Esophagus muscularis mucosa (tissue), 4 donors: ENCODE data around the gene JAK2. TPM values are rescaled to one million over a fixed set of nuclear protein-coding genes. Genes with fewer than 3 reads are reported as not detected.

Experiments used
- DNase-seq: peaks from one replicate; pipeline ENCODE4 v3.0.0-alpha.2; 2017; ENCODE audit errors: extremely low spot score
- H3K27ac ChIP-seq, 4 donors: fragments of 200-600 bp; sonication (generic); replicated peaks in 1 of 4; 1 replicate in 3 of 4; 2 replicates in 1 of 4; pipeline ENCODE4 v1.5.1; 2016 to 2019; ENCODE audit warnings: mild to moderate bottlenecking in 1 of 4
- H3K27me3 ChIP-seq, 4 donors: fragments of 200-600 bp; sonication (generic); one replicate each; pipeline versions ENCODE4 v1.5.1 to v1.6.0; 2016 to 2019
- H3K36me3 ChIP-seq, 4 donors: fragments of 200-600 bp; sonication (generic); one replicate each; pipeline ENCODE4 v1.5.1; 2016 to 2019
- H3K4me1 ChIP-seq, 4 donors: fragments of 200-600 bp; sonication (generic); one replicate each; pipeline ENCODE4 v1.5.1; 2016 to 2019
- H3K4me3 ChIP-seq, 4 donors: fragments of 200-600 bp; sonication (generic); 1 replicate in 2 of 4; 2 replicates in 2 of 4; pipeline ENCODE4 v1.5.1; 2016 to 2019; ENCODE audit warnings: mild to moderate bottlenecking in 4 of 4, moderate library complexity in 1 of 4
- H3K9me3 ChIP-seq, 4 donors: fragments of 200-600 bp; sonication (generic); 1 replicate in 3 of 4; 2 replicates in 1 of 4; pipeline ENCODE4 v1.5.1; 2016 to 2019
- CTCF ChIP-seq, 3 experiments: fragments of 200-600 bp in 2 of 3; fragments of 450-650 bp in 1 of 3; sonication (generic) in 2 of 3; IDR thresholded peaks; one replicate each; pipeline ENCODE4 v1.5.1; 2017 to 2019; ENCODE audit warnings: antibody characterized with exemption in 3 of 3, mild to moderate bottlenecking in 2 of 3, moderate library complexity in 1 of 3
- EP300 ChIP-seq: sonication (generic); formaldehyde crosslinking; IDR thresholded peaks from one replicate; pipeline ENCODE4 v1.6.1; 2017; ENCODE audit warnings: antibody characterized with exemption
- POLR2A ChIP-seq: fragments of 450-650 bp; IDR thresholded peaks from one replicate; pipeline ENCODE4 v1.6.1; 2017; ENCODE audit warnings: antibody characterized with exemption, moderate library complexity, mild to moderate bottlenecking, low read depth
- POLR2AphosphoS5 ChIP-seq, 2 donors: sonication (generic); formaldehyde crosslinking; IDR thresholded peaks; one replicate each; pipeline ENCODE4 v1.6.1; 2017; ENCODE audit warnings: antibody characterized with exemption in 2 of 2
- WGBS: methylation state at CpG from one replicate; pipeline ENCODE4 v1.1.5; 2018; 5-methylcytosine and 5-hydroxymethylcytosine counted together
- intact Hi-C: fragments of 100-400 bp; cut with DNase I; formaldehyde crosslinking; loops from one replicate; pipeline ENCODE4 v1.15.1; 2023
- total RNA-seq, 4 donors: library from RNA; depleted of rRNA; stranded (reverse); fragments of >200 nt; gene quantifications; one replicate each; pipeline versions ENCODE4 v1.1.0 to v1.2.1, GENCODE V29; 2016

The JAK2 gene
- total RNA-seq, 4 donors from 2014 or later, result 27.0 to 47.8 (median 35.1) TPM

- peaks cover 0 to 11% (median 8%) of the 10 kb centered on the region in 4 donors for H3K4me1 ChIP-seq
- H3K9me3 ChIP-seq, result peaks cover 0 to 7% (median 0%) of the 10 kb centered on the region in 4 donors
- no peaks in the 10 kb centered on the region for H3K27me3 ChIP-seq
- H3K36me3 ChIP-seq, result peaks cover 8 to 38% (median 21%) of the 10 kb centered on the region in 4 donors
- TF ChIP-seq CTCF (IDR thresholded peaks at IDR 0.05), result no peak
- TF ChIP-seq POLR2AphosphoS5 (IDR thresholded peaks at IDR 0.05), result no peak
- TF ChIP-seq POLR2A, result no peak
- no peak for TF ChIP-seq EP300
- no peak for DNase-seq
- intact Hi-C loops, result no loop called here
- 100% methylated on average over 1 of the region's 30 CpGs for WGBS
- H3K4me3 ChIP-seq, result no peak overlapping the region
- no peak overlapping the region for H3K27ac ChIP-seq
Observed at GRCh38 chr9:5042661-5043178, 57.6 kb downstream of the JAK2 start.

GRCh38 chr9:5043381-5043780, 58.3 kb downstream of the JAK2 start:
- 91% methylated on average over 3 of the region's 3 CpGs for WGBS
- no peak overlapping the region for H3K4me3 ChIP-seq
- intact Hi-C loops, result no loop called here
- peaks cover 8 to 38% (median 21%) of the 10 kb centered on the region in 4 donors for H3K36me3 ChIP-seq
- H3K9me3 ChIP-seq, result peaks cover 0 to 7% (median 0%) of the 10 kb centered on the region in 4 donors
- no peaks in the 10 kb centered on the region for H3K27me3 ChIP-seq
- DNase-seq, result no peak
- peaks cover 0 to 11% (median 8%) of the 10 kb centered on the region in 4 donors for H3K4me1 ChIP-seq
- no peak for TF ChIP-seq CTCF (IDR thresholded peaks at IDR 0.05)
- no peak for TF ChIP-seq POLR2AphosphoS5 (IDR thresholded peaks at IDR 0.05)
- no peak for TF ChIP-seq POLR2A
- TF ChIP-seq EP300, result no peak
- H3K27ac ChIP-seq, result no peak overlapping the region

- 87% methylated on average over 4 of the region's 4 CpGs for WGBS
- no peak overlapping the region for H3K27ac ChIP-seq
- H3K36me3 ChIP-seq, result peaks cover 8 to 38% (median 21%) of the 10 kb centered on the region in 4 donors
- H3K4me1 ChIP-seq, result peaks cover 0 to 11% (median 8%) of the 10 kb centered on the region in 4 donors
- no peak for DNase-seq
- peaks cover 0 to 7% (median 0%) of the 10 kb centered on the region in 4 donors for H3K9me3 ChIP-seq
- TF ChIP-seq EP300 (no peak), POLR2AphosphoS5 (IDR thresholded peaks at IDR 0.05) (no peak), POLR2A (no peak), CTCF (IDR thresholded peaks at IDR 0.05) (no peak)
- intact Hi-C loops, result no loop called here
- no peaks in the 10 kb centered on the region for H3K27me3 ChIP-seq
- H3K4me3 ChIP-seq, result no peak overlapping the region
Observed at GRCh38 chr9:5044160-5044559, 59.1 kb downstream of the JAK2 start.

GRCh38 chr9:5052838-5053237, 67.8 kb downstream of the JAK2 start:
- Histone ChIP-seq H3K4me3 (no peak overlapping the region), H3K9me3 (no peaks in the 10 kb centered on the region), H3K27ac (no peak overlapping the region), H3K27me3 (no peaks in the 10 kb centered on the region), H3K4me1 (no peaks in the 10 kb centered on the region), H3K36me3 (peaks cover 0 to 24% (median 7%) of the 10 kb centered on the region in 4 donors)
- WGBS, result 74% methylated on average over 1 of the region's 1 CpG
- no peak for DNase-seq
- intact Hi-C loops, result no loop called here
- TF ChIP-seq POLR2AphosphoS5 (IDR thresholded peaks at IDR 0.05) (no peak), POLR2A (no peak), EP300 (no peak), CTCF (IDR thresholded peaks at IDR 0.05) (no peak)

GRCh38 chr9:5062631-5063030, 77.6 kb downstream of the JAK2 start:
- DNase-seq, result no peak
- no peaks in the 10 kb centered on the region for H3K4me1 ChIP-seq
- TF ChIP-seq POLR2A (no peak), POLR2AphosphoS5 (IDR thresholded peaks at IDR 0.05) (no peak), CTCF (IDR thresholded peaks at IDR 0.05) (no peak), EP300 (no peak)
- H3K27ac ChIP-seq, result no peak overlapping the region
- WGBS, result 50% methylated on average over 1 of the region's 1 CpG
- H3K27me3 ChIP-seq, result no peaks in the 10 kb centered on the region
- H3K9me3 ChIP-seq, result no peaks in the 10 kb centered on the region
- intact Hi-C loops, result no loop called here
- peaks cover 12 to 34% (median 22%) of the 10 kb centered on the region in 4 donors for H3K36me3 ChIP-seq
- no peak overlapping the region for H3K4me3 ChIP-seq
